AG09319 (cell line): Measurements from ENCODE around the gene OFD1.

Experiments used
- DNase-seq: peaks from one replicate; pipeline ENCODE4 v3.0.0-alpha.2; 2010; ENCODE audit warnings: low read depth; ENCODE audit errors: extremely low read depth
- TF ChIP-seq, protein P1 (sequence below): IDR thresholded peaks from 2 replicates; pipeline ENCODE4 v1.5.1; 2011; ENCODE audit warnings: low read depth, mild to moderate bottlenecking, inconsistent platforms, low read length, moderate library complexity

OFD1 gene

DNA sequence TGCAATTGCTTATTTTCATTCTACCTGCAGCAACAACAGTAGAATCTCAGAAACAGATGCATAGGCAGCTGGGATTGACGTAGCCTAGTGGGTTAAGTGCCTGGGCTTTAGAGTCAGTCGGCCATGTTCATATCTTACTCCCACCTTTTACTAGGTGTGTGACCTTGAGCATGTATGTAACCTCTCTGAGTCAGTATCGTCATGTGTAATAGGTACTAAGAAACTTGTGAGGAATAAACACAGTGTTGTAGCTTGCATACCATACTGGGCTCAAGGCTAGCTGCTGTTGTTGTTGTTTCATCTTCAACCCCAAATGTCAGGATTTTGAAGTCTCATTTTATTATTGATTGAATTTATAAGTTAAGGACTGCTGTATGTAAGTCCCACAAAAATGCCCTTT is 31.4 kb upstream of the OFD1 start:
- no peak for DNase-seq
- TF ChIP-seq, protein P1, sequence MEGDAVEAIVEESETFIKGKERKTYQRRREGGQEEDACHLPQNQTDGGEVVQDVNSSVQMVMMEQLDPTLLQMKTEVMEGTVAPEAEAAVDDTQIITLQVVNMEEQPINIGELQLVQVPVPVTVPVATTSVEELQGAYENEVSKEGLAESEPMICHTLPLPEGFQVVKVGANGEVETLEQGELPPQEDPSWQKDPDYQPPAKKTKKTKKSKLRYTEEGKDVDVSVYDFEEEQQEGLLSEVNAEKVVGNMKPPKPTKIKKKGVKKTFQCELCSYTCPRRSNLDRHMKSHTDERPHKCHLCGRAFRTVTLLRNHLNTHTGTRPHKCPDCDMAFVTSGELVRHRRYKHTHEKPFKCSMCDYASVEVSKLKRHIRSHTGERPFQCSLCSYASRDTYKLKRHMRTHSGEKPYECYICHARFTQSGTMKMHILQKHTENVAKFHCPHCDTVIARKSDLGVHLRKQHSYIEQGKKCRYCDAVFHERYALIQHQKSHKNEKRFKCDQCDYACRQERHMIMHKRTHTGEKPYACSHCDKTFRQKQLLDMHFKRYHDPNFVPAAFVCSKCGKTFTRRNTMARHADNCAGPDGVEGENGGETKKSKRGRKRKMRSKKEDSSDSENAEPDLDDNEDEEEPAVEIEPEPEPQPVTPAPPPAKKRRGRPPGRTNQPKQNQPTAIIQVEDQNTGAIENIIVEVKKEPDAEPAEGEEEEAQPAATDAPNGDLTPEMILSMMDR = no peak

DNA sequence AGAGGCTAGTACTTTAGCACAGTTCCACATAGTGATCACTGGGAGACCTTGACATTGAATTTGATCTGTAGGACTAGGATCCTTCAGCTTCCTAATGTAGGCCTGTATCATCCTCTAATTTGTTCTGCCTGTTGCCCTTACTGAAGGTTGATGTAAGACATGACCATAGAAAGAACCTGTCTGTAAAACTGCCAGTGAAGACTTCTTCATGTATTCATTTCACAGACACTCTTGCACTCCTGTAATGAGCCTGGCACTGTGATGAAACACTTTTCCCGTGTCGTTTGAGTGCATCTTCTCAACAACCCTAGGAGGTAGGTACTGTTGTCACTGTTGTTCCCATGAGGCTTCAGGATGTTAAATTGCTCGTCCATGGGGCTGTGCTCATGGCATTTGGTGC is 31.0 kb upstream of the OFD1 start:
- DNase-seq = no peak
- TF ChIP-seq, protein P1 = no peak

DNA sequence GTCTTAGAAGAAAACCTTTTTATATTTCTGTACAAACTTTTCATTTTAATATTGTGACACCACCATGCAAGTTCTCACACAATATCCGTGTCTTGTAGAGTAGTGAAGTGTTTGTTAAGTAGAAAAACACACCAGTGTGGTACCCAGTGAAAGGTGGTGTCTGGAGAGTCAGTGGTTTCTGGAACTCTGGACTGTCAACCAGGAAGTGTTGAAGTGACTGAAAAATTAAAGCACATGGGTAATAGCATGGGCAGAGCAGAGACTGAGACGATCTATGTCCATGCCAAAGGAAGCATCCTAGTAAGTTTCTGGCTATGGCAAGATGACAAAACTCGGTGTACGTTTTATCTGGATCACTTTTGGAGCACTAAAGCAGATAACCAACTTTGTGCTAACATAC is 23.4 kb upstream of the OFD1 start:
- TF ChIP-seq, protein P1 = no peak
- no peak for DNase-seq

DNA sequence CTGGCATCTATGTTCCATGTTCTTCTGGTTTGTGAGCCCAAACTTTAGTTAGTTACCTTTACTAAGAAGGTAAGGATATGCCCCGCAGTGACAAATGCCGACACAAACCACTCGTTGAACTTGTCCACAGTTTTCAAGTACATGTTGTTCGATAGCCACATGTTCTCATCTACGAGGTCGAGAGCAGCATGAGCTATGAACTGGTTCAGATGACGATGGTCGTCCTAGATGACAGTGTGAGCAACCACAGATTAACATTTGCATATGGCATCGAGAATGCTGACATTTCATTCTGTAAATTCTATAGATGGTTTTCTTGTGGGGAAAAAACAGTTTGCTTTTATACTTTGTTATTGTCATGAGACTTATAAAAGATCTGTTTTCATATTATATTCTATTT is 18.1 kb upstream of the OFD1 start:
- TF ChIP-seq, protein P1 = no peak
- DNase-seq = no peak

DNA sequence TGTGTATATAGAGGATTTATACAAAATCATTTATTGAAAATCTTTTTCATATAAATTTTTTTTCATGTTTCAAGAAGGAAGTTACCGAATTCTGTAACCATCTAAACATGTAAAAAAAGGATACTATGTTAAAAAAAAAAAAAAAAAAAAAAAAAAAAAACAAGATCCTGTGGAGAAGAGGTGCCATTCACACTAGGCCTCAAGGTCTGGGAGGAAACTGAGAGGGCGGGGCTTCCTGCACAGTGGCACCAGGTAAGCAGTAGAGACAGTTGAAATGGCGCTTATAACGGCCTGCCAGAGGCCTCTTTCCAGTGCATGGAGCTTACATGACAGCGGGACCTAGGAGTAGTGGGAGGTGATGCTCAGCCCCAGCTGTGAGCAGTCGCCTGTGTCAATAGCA is 17.6 kb upstream of the OFD1 start:
- TF ChIP-seq, protein P1 = no peak
- DNase-seq = no peak

DNA sequence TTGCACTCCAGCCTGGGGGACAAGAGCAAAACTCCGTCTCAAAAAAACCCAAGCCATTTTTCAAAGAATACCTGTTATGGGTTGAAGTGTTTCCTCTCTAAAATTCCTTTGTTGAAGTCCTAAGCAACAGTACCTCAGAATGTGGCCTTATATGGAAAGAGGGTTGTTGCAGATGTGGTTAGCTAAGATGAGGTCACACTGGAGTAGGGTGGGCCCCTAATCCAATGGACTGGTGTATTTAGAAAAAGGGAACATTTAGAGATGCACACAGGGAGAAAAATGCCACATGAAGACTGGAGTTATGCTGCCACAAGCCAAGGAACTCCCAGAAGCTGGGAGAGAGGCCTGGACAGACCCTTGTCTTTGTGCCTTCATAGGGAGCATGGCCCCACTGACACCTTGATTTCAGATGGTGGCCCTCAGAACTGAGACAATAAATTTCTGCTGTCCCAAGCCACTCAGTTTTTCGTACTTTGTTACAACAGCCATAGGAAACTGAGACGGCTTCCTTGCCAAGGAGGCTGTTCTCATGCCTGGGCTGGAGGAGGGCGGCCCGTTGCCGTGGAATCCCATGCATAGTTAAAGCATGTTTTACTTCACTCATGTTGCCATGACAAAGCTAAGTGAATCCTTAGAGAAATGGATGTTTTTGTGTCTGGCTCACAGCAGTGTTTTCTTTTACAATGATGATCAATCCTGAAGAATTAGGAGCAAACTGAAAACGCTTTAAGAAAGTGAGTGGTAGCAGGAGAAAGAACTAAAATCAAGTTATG is 16.7 kb upstream of the OFD1 start:
- peak; percentile 43 for DNase-seq
- TF ChIP-seq, protein P1 = no peak

DNA sequence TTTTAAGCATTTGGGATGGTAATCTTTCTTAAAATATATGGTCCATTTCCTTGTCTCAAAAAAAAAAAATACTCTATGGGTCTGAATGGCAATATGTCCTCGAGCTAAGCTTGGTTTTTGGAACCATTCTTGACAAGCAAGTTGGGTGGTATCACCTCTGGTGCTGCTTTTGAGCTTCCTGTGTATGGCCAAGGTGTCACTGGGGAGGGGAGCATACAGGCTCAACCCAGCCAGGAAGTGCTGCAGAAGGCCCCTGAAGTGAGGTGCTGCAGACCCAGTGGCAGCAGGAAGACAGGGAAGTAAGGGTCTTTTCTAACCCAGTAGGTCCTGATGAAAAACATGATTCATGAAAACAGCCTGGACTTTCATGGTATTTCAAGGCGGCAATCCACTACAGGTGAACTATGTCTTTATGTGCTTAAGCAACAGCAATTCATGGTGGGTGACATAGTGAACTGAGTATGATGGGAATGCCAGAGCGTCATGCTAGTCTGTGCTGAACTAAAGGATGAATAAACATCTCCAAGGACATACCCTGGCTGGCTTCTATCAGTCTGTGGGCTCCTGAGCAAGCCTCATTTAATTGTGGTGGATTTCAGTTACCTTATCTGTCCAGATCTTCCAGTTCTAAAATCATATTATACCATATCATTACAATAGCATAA is 15.2 kb upstream of the OFD1 start:
- TF ChIP-seq, protein P1 = no peak
- DNase-seq = no peak
